WTC11 (cell line): ENCODE measurements around the gene ENC1. TPM values are rescaled to one million over a fixed set of nuclear protein-coding genes. Genes with fewer than 3 reads are reported as not detected.

Experiments used
- ATAC-seq: fragments of 200-7000 bp; cut with Tn5 transposase; 2 replicates; pipeline ENCODE4 v1.10.0; 2021; ENCODE audit warnings: mild to moderate bottlenecking, moderate library complexity
- CTCF ChIA-PET: fragments of 300-600 bp; sonication (Branson Sonifier 250); formaldehyde crosslinking; loops from one replicate; lab custom pipeline; 2021; ENCODE audit warnings: antibody characterized with exemption; lab: Charles Lee
- POLR2A ChIA-PET: fragments of 350-600 bp; sonication (Branson Sonifier 250); formaldehyde crosslinking; loops from one replicate; lab custom pipeline; 2021; ENCODE audit warnings: antibody characterized with exemption; lab: Charles Lee
- DNase-seq: peaks from one replicate; pipeline ENCODE4 v3.0.0; 2021; ENCODE audit warnings: low spot score
- H3K27ac Mint-ChIP-seq: 2 replicates; pipeline ENCODE4 v1.8.0; 2021; ENCODE audit warnings: mixed read lengths
- H3K27me3 Mint-ChIP-seq: 2 replicates; pipeline ENCODE4 v1.8.0; 2021; ENCODE audit warnings: low read depth, mild to moderate bottlenecking, moderate library complexity, mixed read lengths
- H3K36me3 Mint-ChIP-seq: 2 replicates; pipeline ENCODE4 v1.8.0; 2021; ENCODE audit warnings: mixed read lengths
- H3K4me1 Mint-ChIP-seq: 2 replicates; pipeline ENCODE4 v1.8.0; 2022; ENCODE audit warnings: mixed read lengths
- H3K4me3 Mint-ChIP-seq: 2 replicates; pipeline ENCODE4 v1.8.0; 2021; ENCODE audit warnings: mild to moderate bottlenecking, moderate library complexity, mixed read lengths
- H3K9me3 Mint-ChIP-seq: 2 replicates; pipeline ENCODE4 v1.8.0; 2021; ENCODE audit warnings: mixed read lengths
- AFF4 ChIP-seq: sonication (generic); formaldehyde crosslinking; IDR thresholded peaks from 2 replicates; pipeline ENCODE4 v1.8.1; 2023; ENCODE audit warnings: mild to moderate bottlenecking, missing genetic modification reagents, borderline replicate concordance
- ATF1 ChIP-seq: sonication (generic); formaldehyde crosslinking; IDR thresholded peaks from 2 replicates; pipeline ENCODE4 v1.8.1; 2023; ENCODE audit warnings: mild to moderate bottlenecking, moderate library complexity, missing genetic modification reagents
- CREB1 ChIP-seq: sonication (generic); formaldehyde crosslinking; IDR thresholded peaks from 2 replicates; pipeline ENCODE4 v1.8.0; 2023; ENCODE audit warnings: mild to moderate bottlenecking, missing genetic modification reagents
- GABPB1 ChIP-seq: sonication (generic); formaldehyde crosslinking; IDR thresholded peaks from 2 replicates; pipeline ENCODE4 v1.8.1; 2023; ENCODE audit warnings: mild to moderate bottlenecking, missing genetic modification reagents
- HMGA2 ChIP-seq: fragments of 250-450 bp; sonication (Bioruptor Pico); IDR thresholded peaks from 2 replicates; pipeline ENCODE4 v1.4.0; 2021; ENCODE audit warnings: mild to moderate bottlenecking, moderate library complexity
- MAX ChIP-seq: sonication (generic); formaldehyde crosslinking; IDR thresholded peaks from 2 replicates; pipeline ENCODE4 v1.8.0; 2022; ENCODE audit warnings: mild to moderate bottlenecking, missing genetic modification reagents
- MYBL2 ChIP-seq: sonication (generic); formaldehyde crosslinking; IDR thresholded peaks from 2 replicates; pipeline ENCODE4 v1.8.1; 2023; ENCODE audit warnings: mild to moderate bottlenecking, moderate library complexity, missing genetic modification reagents
- NFYB ChIP-seq: sonication (generic); formaldehyde crosslinking; conservative IDR thresholded peaks from 2 replicates; pipeline ENCODE4 v1.8.0; 2022; ENCODE audit warnings: low read depth, missing genetic modification reagents
- ZNF121 ChIP-seq: sonication (generic); formaldehyde crosslinking; IDR thresholded peaks from 2 replicates; pipeline ENCODE4 v1.8.0; 2023; ENCODE audit warnings: missing genetic modification reagents
- ZNF232 ChIP-seq: sonication (generic); formaldehyde crosslinking; IDR thresholded peaks from 2 replicates; pipeline ENCODE4 v1.8.0; 2022; ENCODE audit warnings: mild to moderate bottlenecking, missing genetic modification reagents
- total RNA-seq: library from RNA; stranded (reverse); gene quantifications from 3 replicates; pipeline ENCODE4 v1.2.3, GENCODE V29; 2021
- TF ChIP-seq, protein P1 (sequence below): sonication (generic); formaldehyde crosslinking; IDR thresholded peaks from 2 replicates; pipeline ENCODE4 v1.8.1; 2023; ENCODE audit warnings: mild to moderate bottlenecking, missing genetic modification reagents
- TF ChIP-seq, protein P2 (sequence below): sonication (generic); formaldehyde crosslinking; IDR thresholded peaks from 2 replicates; pipeline ENCODE4 v1.8.1; 2023; ENCODE audit warnings: mild to moderate bottlenecking, missing genetic modification reagents, moderate library complexity
- TF ChIP-seq, protein P3 (sequence below): sonication (generic); formaldehyde crosslinking; IDR thresholded peaks from 2 replicates; pipeline ENCODE4 v1.8.0; 2023; ENCODE audit warnings: mild to moderate bottlenecking, missing genetic modification reagents
- TF ChIP-seq, protein P4 (sequence below): sonication (generic); formaldehyde crosslinking; IDR thresholded peaks from 2 replicates; pipeline ENCODE4 v1.8.0; 2022; ENCODE audit warnings: mild to moderate bottlenecking, missing genetic modification reagents

The ENC1 gene
- total RNA-seq, 1 experiment from 2014 or later = 18.3 TPM

DNA sequence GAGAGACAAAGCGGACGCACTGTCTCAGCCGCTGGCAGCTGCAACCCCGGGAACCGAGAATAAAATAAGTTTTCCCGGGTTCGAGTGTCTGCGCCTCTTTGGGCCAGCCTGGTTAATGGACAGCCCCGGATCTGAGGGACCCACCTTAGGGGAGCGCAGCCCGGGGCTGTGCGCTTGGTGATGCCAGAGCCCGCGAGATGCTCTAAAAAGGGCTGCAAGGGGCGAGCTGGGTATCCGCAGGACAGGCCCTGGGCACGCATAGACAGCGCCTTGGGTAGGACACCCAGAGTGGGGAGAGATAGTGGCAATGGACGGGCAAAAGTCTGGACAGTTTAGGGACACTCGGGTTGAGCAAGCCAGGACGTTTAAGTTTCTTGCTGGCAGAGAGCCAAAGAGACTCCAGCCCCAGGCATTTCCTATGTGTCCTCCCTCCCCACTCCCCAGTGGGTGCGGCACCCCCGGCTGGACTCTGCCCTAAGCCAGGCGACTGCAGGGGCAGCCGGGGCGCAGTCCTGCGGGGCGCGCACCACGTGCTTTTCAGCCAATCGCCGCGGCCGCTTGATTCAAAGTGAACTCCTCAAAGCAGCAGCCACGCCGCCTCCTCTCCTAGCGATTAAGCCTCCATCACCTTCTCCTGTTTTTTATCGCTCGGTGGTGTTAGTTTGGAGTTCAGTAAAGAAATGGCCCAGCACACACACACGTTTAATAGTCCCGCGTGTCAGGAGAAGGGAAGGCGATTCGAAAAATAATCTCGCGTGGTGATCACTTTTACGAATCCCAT, 616 bp upstream of the ENC1 start:
- Mint-ChIP-seq H3K36me3 (peaks cover under 1% of the 10 kb centered on the region; the same call in 1 of the 2 replicates), H3K27ac (peak overlapping the region; percentile 64; the same call in 1 of the 2 replicates), H3K4me3 (peak overlapping the region; percentile 87), H3K27me3 (peaks cover 34% of the 10 kb centered on the region), H3K4me1 (peaks cover 38% of the 10 kb centered on the region), H3K9me3 (no peaks in the 10 kb centered on the region)
- peak; percentile 25 for ATAC-seq
- ChIA-PET POLR2A (interaction anchor here (0.5 to 1.7 kb wide), 9 partner anchors 10 to 1686 kb away, joined by 3 to 8 read pairs (median 4); no protein-coding TSS in a partner anchor), CTCF (interaction anchor here (0.6 to 3.8 kb wide), 25 partner anchors 8 to 657 kb away, joined by 3 to 22 read pairs (median 4); no protein-coding TSS in a partner anchor)
- TF ChIP-seq HMGA2 = no peak
- TF ChIP-seq, protein P1, sequence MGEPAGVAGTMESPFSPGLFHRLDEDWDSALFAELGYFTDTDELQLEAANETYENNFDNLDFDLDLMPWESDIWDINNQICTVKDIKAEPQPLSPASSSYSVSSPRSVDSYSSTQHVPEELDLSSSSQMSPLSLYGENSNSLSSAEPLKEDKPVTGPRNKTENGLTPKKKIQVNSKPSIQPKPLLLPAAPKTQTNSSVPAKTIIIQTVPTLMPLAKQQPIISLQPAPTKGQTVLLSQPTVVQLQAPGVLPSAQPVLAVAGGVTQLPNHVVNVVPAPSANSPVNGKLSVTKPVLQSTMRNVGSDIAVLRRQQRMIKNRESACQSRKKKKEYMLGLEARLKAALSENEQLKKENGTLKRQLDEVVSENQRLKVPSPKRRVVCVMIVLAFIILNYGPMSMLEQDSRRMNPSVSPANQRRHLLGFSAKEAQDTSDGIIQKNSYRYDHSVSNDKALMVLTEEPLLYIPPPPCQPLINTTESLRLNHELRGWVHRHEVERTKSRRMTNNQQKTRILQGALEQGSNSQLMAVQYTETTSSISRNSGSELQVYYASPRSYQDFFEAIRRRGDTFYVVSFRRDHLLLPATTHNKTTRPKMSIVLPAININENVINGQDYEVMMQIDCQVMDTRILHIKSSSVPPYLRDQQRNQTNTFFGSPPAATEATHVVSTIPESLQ (CRISPR knock-in tag) = no peak
- peak; percentile 73 for TF ChIP-seq GABPB1 (CRISPR knock-in tag)
- TF ChIP-seq AFF4 (CRISPR knock-in tag) = no peak
- TF ChIP-seq, protein P2, sequence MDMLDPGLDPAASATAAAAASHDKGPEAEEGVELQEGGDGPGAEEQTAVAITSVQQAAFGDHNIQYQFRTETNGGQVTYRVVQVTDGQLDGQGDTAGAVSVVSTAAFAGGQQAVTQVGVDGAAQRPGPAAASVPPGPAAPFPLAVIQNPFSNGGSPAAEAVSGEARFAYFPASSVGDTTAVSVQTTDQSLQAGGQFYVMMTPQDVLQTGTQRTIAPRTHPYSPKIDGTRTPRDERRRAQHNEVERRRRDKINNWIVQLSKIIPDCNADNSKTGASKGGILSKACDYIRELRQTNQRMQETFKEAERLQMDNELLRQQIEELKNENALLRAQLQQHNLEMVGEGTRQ (CRISPR knock-in tag) = peak; percentile 88
- peak; percentile 60; the same call in 1 of the 2 replicates for TF ChIP-seq MAX (CRISPR knock-in tag)
- TF ChIP-seq, protein P3, sequence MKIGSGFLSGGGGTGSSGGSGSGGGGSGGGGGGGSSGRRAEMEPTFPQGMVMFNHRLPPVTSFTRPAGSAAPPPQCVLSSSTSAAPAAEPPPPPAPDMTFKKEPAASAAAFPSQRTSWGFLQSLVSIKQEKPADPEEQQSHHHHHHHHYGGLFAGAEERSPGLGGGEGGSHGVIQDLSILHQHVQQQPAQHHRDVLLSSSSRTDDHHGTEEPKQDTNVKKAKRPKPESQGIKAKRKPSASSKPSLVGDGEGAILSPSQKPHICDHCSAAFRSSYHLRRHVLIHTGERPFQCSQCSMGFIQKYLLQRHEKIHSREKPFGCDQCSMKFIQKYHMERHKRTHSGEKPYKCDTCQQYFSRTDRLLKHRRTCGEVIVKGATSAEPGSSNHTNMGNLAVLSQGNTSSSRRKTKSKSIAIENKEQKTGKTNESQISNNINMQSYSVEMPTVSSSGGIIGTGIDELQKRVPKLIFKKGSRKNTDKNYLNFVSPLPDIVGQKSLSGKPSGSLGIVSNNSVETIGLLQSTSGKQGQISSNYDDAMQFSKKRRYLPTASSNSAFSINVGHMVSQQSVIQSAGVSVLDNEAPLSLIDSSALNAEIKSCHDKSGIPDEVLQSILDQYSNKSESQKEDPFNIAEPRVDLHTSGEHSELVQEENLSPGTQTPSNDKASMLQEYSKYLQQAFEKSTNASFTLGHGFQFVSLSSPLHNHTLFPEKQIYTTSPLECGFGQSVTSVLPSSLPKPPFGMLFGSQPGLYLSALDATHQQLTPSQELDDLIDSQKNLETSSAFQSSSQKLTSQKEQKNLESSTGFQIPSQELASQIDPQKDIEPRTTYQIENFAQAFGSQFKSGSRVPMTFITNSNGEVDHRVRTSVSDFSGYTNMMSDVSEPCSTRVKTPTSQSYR (CRISPR knock-in tag) = no peak
- TF ChIP-seq CREB1 (CRISPR knock-in tag) = no peak
- no peak for TF ChIP-seq ATF1
- TF ChIP-seq MYBL2 (CRISPR knock-in tag) = peak; percentile 92
- no peak for TF ChIP-seq ZNF232
- TF ChIP-seq NFYB (CRISPR knock-in tag) = 0 out of 2 replicates have a peak, but pooled peaks have one; percentile 16
- TF ChIP-seq, protein P4, sequence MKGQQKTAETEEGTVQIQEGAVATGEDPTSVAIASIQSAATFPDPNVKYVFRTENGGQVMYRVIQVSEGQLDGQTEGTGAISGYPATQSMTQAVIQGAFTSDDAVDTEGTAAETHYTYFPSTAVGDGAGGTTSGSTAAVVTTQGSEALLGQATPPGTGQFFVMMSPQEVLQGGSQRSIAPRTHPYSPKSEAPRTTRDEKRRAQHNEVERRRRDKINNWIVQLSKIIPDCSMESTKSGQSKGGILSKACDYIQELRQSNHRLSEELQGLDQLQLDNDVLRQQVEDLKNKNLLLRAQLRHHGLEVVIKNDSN (CRISPR knock-in tag) = peak; percentile 85
- TF ChIP-seq ZNF121 (CRISPR knock-in tag) = no peak
- peak; percentile 71 for DNase-seq
